Measurements from ENCODE around the gene SRRM5. TPM values are rescaled to one million over a fixed set of nuclear protein-coding genes. Genes with fewer than 3 reads are reported as not detected.
A peak's percentile ranks its signal among the peaks of the same experiment; 100 is the strongest.

The SRRM5 gene
- total and polyA plus RNA-seq, 2 of the 13 experiments (the other 11 are each of a cell fraction or from before 2014, with no cell fraction given) = 0.11 to 0.16 TPM

DNA sequence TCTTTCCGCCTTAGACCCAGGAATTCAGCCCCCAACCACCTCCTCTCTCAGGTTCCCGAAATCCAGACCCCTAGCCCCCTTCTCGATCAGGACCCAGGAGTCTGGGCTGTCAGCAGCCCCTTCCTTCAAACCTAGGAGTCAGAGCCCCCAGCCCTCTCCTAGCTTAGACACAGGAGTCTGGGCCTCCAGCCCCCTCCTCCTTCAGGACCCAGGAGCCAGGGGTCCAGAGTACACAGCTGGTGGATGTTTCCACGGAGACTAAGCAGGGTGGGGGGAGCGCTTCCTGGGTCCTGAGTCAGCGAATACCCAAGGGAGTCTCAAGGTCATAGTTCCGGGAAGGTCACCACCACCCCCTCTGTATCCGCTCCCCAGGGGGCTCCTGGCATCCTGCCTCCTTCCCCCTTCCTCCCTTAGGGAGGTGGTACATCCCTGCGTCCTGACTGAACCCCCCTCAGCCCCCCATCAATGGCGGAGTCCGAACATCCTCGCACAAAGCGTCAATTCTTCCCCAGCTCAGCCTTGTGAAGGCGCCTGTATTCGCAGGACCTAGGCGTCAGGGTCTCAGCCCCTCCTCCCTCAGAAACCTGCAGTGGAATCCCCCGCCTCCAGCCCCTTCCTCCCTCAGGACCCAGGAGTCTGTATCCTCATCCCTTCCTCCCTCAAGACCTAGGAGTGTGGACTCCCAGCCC lies 23.1 kb downstream of the SRRM5 start (continued):
- no peak for TF ChIP-seq KDM3A (CRISPR knock-in tag; IDR thresholded peaks at IDR 0.05; ENCODE audit: low read depth)
- TF ChIP-seq ARID5B (CRISPR knock-in tag; IDR thresholded peaks at IDR 0.05) = peak; percentile 22; the same call in 1 of the 2 replicates
- TF ChIP-seq NFYB (CRISPR knock-in tag; IDR thresholded peaks at IDR 0.05) = no peak
- no peak for TF ChIP-seq SIN3B (IDR thresholded peaks at IDR 0.05; ENCODE audit: low read length)
- TF ChIP-seq ZNF770 (CRISPR knock-in tag; IDR thresholded peaks at IDR 0.05) = peak; percentile 63; the same call in 1 of the 2 replicates
- no peak for TF ChIP-seq ZNF850 (CRISPR knock-in tag; conservative IDR thresholded peaks at IDR 0.05)
- no peak for TF ChIP-seq CSRNP1 (CRISPR knock-in tag; IDR thresholded peaks at IDR 0.05)
- peak; percentile 25; the same call in 1 of the 2 replicates for TF ChIP-seq ETV5 (CRISPR knock-in tag; IDR thresholded peaks at IDR 0.05; ENCODE audit: borderline replicate concordance)
- TF ChIP-seq CCAR2 (optimal IDR thresholded peaks at IDR 0.05; ENCODE audit: low read depth, low read length) = no peak
- TF ChIP-seq HOXA5 (CRISPR knock-in tag; IDR thresholded peaks at IDR 0.05) = no peak
- peak; percentile 46; the same call in 1 of the 2 replicates for TF ChIP-seq HDAC2 (CRISPR knock-in tag; IDR thresholded peaks at IDR 0.05)
- TF ChIP-seq FOXP1 (IDR thresholded peaks at IDR 0.05) = no peak
- 0 out of 2 replicates have a peak, but pooled peaks have one; percentile 7 for TF ChIP-seq FOXP1 (CRISPR knock-in tag; IDR thresholded peaks at IDR 0.05)
- peak; percentile 61; the same call in 1 of the 2 replicates for TF ChIP-seq DPF2 (CRISPR knock-in tag; IDR thresholded peaks at IDR 0.05; ENCODE audit: borderline replicate concordance, low read depth)
- TF ChIP-seq KAT2B (IDR thresholded peaks at IDR 0.05; ENCODE audit: borderline replicate concordance, low read depth, low read length) = no peak
- TF ChIP-seq FLYWCH1 (CRISPR knock-in tag; IDR thresholded peaks at IDR 0.05) = no peak
- TF ChIP-seq HNF4A (CRISPR knock-in tag; IDR thresholded peaks at IDR 0.05) = peak; percentile 91
- TF ChIP-seq ZNF788 (CRISPR knock-in tag; IDR thresholded peaks at IDR 0.05; ENCODE audit: borderline replicate concordance) = peak; percentile 49; the same call in 1 of the 2 replicates
- TF ChIP-seq ZKSCAN5 (CRISPR knock-in tag; IDR thresholded peaks at IDR 0.05) = no peak
- TF ChIP-seq, protein P1, sequence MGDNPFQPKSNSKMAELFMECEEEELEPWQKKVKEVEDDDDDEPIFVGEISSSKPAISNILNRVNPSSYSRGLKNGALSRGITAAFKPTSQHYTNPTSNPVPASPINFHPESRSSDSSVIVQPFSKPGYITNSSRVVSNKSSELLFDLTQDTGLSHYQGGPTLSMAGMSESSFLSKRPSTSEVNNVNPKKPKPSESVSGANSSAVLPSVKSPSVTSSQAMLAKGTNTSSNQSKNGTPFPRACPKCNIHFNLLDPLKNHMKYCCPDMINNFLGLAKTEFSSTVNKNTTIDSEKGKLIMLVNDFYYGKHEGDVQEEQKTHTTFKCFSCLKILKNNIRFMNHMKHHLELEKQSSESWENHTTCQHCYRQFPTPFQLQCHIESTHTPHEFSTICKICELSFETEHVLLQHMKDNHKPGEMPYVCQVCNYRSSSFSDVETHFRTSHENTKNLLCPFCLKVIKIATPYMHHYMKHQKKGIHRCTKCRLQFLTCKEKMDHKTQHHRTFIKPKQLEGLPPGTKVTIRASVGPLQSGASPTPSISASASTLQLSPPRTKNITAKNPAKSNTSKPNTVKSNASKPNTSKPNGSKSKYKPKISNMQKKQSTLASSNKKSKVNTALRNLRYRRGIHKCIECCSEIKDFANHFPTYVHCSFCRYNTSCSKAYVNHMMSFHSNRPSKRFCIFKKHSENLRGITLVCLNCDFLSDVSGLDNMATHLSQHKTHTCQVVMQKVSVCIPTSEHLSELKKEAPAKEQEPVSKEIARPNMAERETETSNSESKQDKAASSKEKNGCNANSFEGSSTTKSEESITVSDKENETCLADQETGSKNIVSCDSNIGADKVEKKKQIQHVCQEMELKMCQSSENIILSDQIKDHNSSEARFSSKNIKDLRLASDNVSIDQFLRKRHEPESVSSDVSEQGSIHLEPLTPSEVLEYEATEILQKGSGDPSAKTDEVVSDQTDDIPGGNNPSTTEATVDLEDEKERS (CRISPR knock-in tag; IDR thresholded peaks at IDR 0.05) = no peak

Data from HepG2 (cell line).